Naive thymus-derived CD8-positive, alpha-beta T cell (primary cell): ENCODE measurements around the gene JCAD. TPM values are rescaled to one million over a fixed set of nuclear protein-coding genes. Genes with fewer than 3 reads are reported as not detected.

ENCODE experiments used
- ATAC-seq, 2 donors: fragments of 150-1000 bp; cut with Tn5 transposase in 1 of 2; sonication (Bioruptor Pico), chemical (Tn5 transposase) in 1 of 2; 1 replicate in 1 of 2; 2 replicates in 1 of 2; pipeline ENCODE4 v1.10.0; 2021; ENCODE audit warnings: mild to moderate bottlenecking in 2 of 2, moderate library complexity in 2 of 2
- POLR2A ChIA-PET: fragments of 350-600 bp; sonication (Branson Sonifier 250); formaldehyde crosslinking; loops from one replicate; lab custom pipeline; 2021; ENCODE audit warnings: antibody characterized with exemption; lab: Charles Lee
- DNase-seq, 10 donors: peaks; one replicate each; pipeline versions ENCODE4 v3.0.0 to v3.0.0-alpha.2; 2020 to 2022
- H3K27ac Mint-ChIP-seq, 10 donors: one replicate each; pipeline ENCODE4 v1.8.0; 2020 to 2022; ENCODE audit warnings: mild to moderate bottlenecking in 10 of 10, mixed read lengths in 10 of 10, moderate library complexity in 4 of 10, inconsistent platforms in 1 of 10
- H3K27me3 Mint-ChIP-seq, 5 donors: one replicate each; pipeline ENCODE4 v1.8.0; 2021 to 2022; ENCODE audit warnings: mixed read lengths in 5 of 5
- H3K36me3 Mint-ChIP-seq, 3 donors: one replicate each; pipeline ENCODE4 v1.8.0; 2020 to 2022; ENCODE audit warnings: mixed read lengths in 3 of 3, mild to moderate bottlenecking in 2 of 3, inconsistent platforms in 1 of 3
- H3K4me1 Mint-ChIP-seq, 4 donors: one replicate each; pipeline ENCODE4 v1.8.0; 2021 to 2022; ENCODE audit warnings: mixed read lengths in 4 of 4
- H3K4me3 Mint-ChIP-seq, 10 donors: one replicate each; pipeline ENCODE4 v1.8.0; 2020 to 2022; ENCODE audit warnings: mild to moderate bottlenecking in 10 of 10, mixed read lengths in 10 of 10, moderate library complexity in 6 of 10, inconsistent platforms in 1 of 10
- H3K9me3 Mint-ChIP-seq, 9 donors: one replicate each; pipeline ENCODE4 v1.8.0; 2020 to 2022; ENCODE audit warnings: mixed read lengths in 9 of 9, mild to moderate bottlenecking in 3 of 9, inconsistent platforms in 1 of 9, moderate library complexity in 1 of 9
- polyA plus RNA-seq, 3 donors: library from polyadenylated mRNA; unstranded; fragments of 300-500 nt; fragmentation: Illumina TruSeq; gene quantifications; one replicate each; pipeline ENCODE4 v1.2.3, GENCODE V29; 2021
- total RNA-seq, 8 experiments: library from RNA in 2 of 8; stranded (reverse) in 2 of 8; gene quantifications; one replicate each; pipeline ENCODE4 v1.2.3 and lab custom pipeline; 2021 to 2026

Gene JCAD
- total and polyA plus RNA-seq, 5 experiments from 2014 or later = not detected

- peaks cover 19 to 41% (median 32%) of the 10 kb centered on the region in 5 donors for H3K27me3 Mint-ChIP-seq
- H3K4me3 Mint-ChIP-seq = no peak overlapping the region
- POLR2A ChIA-PET = no interaction called here
- H3K36me3 Mint-ChIP-seq = no peaks in the 10 kb centered on the region
- ATAC-seq = no peak
- H3K4me1 Mint-ChIP-seq = no peaks in the 10 kb centered on the region
- DNase-seq = no peak
- no peak overlapping the region for H3K27ac Mint-ChIP-seq
- no peaks in the 10 kb centered on the region for H3K9me3 Mint-ChIP-seq
Measured at GRCh38 chr10:30068492-30069223, 9.3 kb upstream of the JCAD start.

- H3K4me3 Mint-ChIP-seq = no peak overlapping the region
- no peak for DNase-seq
- ATAC-seq = no peak
- H3K36me3 Mint-ChIP-seq = peaks cover 0 to 3% (median 0%) of the 10 kb centered on the region in 3 donors
- peaks cover 0 to 2% (median 0%) of the 10 kb centered on the region in 9 donors for H3K9me3 Mint-ChIP-seq
- POLR2A ChIA-PET = no interaction called here
- H3K27me3 Mint-ChIP-seq = peaks cover 38 to 71% (median 55%) of the 10 kb centered on the region in 5 donors
- peaks cover 4 to 8% (median 7%) of the 10 kb centered on the region in 4 donors for H3K4me1 Mint-ChIP-seq
- H3K27ac Mint-ChIP-seq = no peak overlapping the region
Measured at GRCh38 chr10:30063099-30063498, 3.7 kb upstream of the JCAD start.

GRCh38 chr10:30062582-30062981 is 3.2 kb upstream of the JCAD start:
- Mint-ChIP-seq H3K36me3 (peaks cover 0 to 3% (median 0%) of the 10 kb centered on the region in 3 donors), H3K27ac (no peak overlapping the region), H3K27me3 (peaks cover 43 to 76% (median 60%) of the 10 kb centered on the region in 5 donors), H3K4me1 (peaks cover 4 to 12% (median 9%) of the 10 kb centered on the region in 4 donors), H3K4me3 (no peak overlapping the region), H3K9me3 (peaks cover 0 to 2% (median 0%) of the 10 kb centered on the region in 9 donors)
- POLR2A ChIA-PET = no interaction called here
- ATAC-seq (no peak), DNase-seq (no peak)

GRCh38 chr10:30062090-30062489 is 2.7 kb upstream of the JCAD start:
- DNase-seq = no peak
- peaks cover 4 to 12% (median 9%) of the 10 kb centered on the region in 4 donors for H3K4me1 Mint-ChIP-seq
- no peak overlapping the region for H3K4me3 Mint-ChIP-seq
- peaks cover 0 to 3% (median 0%) of the 10 kb centered on the region in 3 donors for H3K36me3 Mint-ChIP-seq
- POLR2A ChIA-PET = no interaction called here
- peaks cover 0 to 2% (median 0%) of the 10 kb centered on the region in 9 donors for H3K9me3 Mint-ChIP-seq
- no peak for ATAC-seq
- H3K27ac Mint-ChIP-seq = no peak overlapping the region
- H3K27me3 Mint-ChIP-seq = peaks cover 45 to 81% (median 64%) of the 10 kb centered on the region in 5 donors

GRCh38 chr10:30058570-30059132 is 735 bp downstream of the JCAD start:
- H3K9me3 Mint-ChIP-seq = peaks cover 0 to 2% (median 0%) of the 10 kb centered on the region in 9 donors
- no peak overlapping the region for H3K27ac Mint-ChIP-seq
- H3K36me3 Mint-ChIP-seq = peaks cover 0 to 3% (median 0%) of the 10 kb centered on the region in 3 donors
- no peak for DNase-seq
- peak overlapping the region; percentile 29 to 78 (median 68) for H3K4me3 Mint-ChIP-seq
- ATAC-seq = peak in 1 of 2 donors; percentile 41
- peaks cover 45 to 79% (median 62%) of the 10 kb centered on the region in 5 donors for H3K27me3 Mint-ChIP-seq
- peaks cover 4 to 12% (median 9%) of the 10 kb centered on the region in 4 donors for H3K4me1 Mint-ChIP-seq
- POLR2A ChIA-PET = no interaction called here

GRCh38 chr10:30057894-30058556 is 1.4 kb downstream of the JCAD start:
- no peak for ATAC-seq
- POLR2A ChIA-PET = no interaction called here
- peaks cover 4 to 12% (median 9%) of the 10 kb centered on the region in 4 donors for H3K4me1 Mint-ChIP-seq
- H3K4me3 Mint-ChIP-seq = peak overlapping the region; percentile 29 to 78 (median 69)
- H3K27me3 Mint-ChIP-seq = peaks cover 41 to 74% (median 57%) of the 10 kb centered on the region in 5 donors
- no peak for DNase-seq
- H3K27ac Mint-ChIP-seq = no peak overlapping the region
- peaks cover 0 to 3% (median 0%) of the 10 kb centered on the region in 3 donors for H3K36me3 Mint-ChIP-seq
- H3K9me3 Mint-ChIP-seq = peaks cover 0 to 2% (median 0%) of the 10 kb centered on the region in 9 donors

GRCh38 chr10:30057421-30057841 is 2.0 kb downstream of the JCAD start:
- peaks cover 36 to 74% (median 56%) of the 10 kb centered on the region in 5 donors for H3K27me3 Mint-ChIP-seq
- DNase-seq (no peak), ATAC-seq (no peak)
- peaks cover 4 to 12% (median 9%) of the 10 kb centered on the region in 4 donors for H3K4me1 Mint-ChIP-seq
- H3K36me3 Mint-ChIP-seq = peaks cover 0 to 3% (median 0%) of the 10 kb centered on the region in 3 donors
- peaks cover 0 to 2% (median 0%) of the 10 kb centered on the region in 9 donors for H3K9me3 Mint-ChIP-seq
- H3K27ac Mint-ChIP-seq = peak overlapping the region in 1 of 10 donors; percentile 9
- POLR2A ChIA-PET = no interaction called here
- peak overlapping the region in 4 of 10 donors; percentile 52 to 78 (median 69) for H3K4me3 Mint-ChIP-seq

GRCh38 chr10:30056767-30057355 is 2.5 kb downstream of the JCAD start:
- peaks cover 6 to 12% (median 9%) of the 10 kb centered on the region in 4 donors for H3K4me1 Mint-ChIP-seq
- DNase-seq (no peak), ATAC-seq (no peak)
- POLR2A ChIA-PET = no interaction called here
- H3K4me3 Mint-ChIP-seq = peak overlapping the region in 2 of 10 donors; percentile 21 to 58
- H3K27ac Mint-ChIP-seq = no peak overlapping the region
- peaks cover 36 to 74% (median 56%) of the 10 kb centered on the region in 5 donors for H3K27me3 Mint-ChIP-seq
- peaks cover 0 to 3% (median 0%) of the 10 kb centered on the region in 3 donors for H3K36me3 Mint-ChIP-seq
- peaks cover 0 to 2% (median 0%) of the 10 kb centered on the region in 9 donors for H3K9me3 Mint-ChIP-seq

- no peak for ATAC-seq
- peaks cover 6 to 12% (median 9%) of the 10 kb centered on the region in 4 donors for H3K4me1 Mint-ChIP-seq
Measured at GRCh38 chr10:30056281-30056680, 3.1 kb downstream of the JCAD start.

GRCh38 chr10:30055226-30055662 is 4.1 kb downstream of the JCAD start:
- H3K27me3 Mint-ChIP-seq = peaks cover 40 to 74% (median 53%) of the 10 kb centered on the region in 5 donors
- no peak overlapping the region for H3K4me3 Mint-ChIP-seq
- POLR2A ChIA-PET = no interaction called here
- ATAC-seq = no peak
- H3K9me3 Mint-ChIP-seq = peaks cover 0 to 4% (median 0%) of the 10 kb centered on the region in 9 donors
- peaks cover 6 to 12% (median 9%) of the 10 kb centered on the region in 4 donors for H3K4me1 Mint-ChIP-seq
- H3K27ac Mint-ChIP-seq = no peak overlapping the region
- peaks cover 0 to 3% (median 0%) of the 10 kb centered on the region in 3 donors for H3K36me3 Mint-ChIP-seq
- DNase-seq = no peak

More at GRCh38 chr10:30056281-30056680, 3.1 kb downstream of the JCAD start:
- Mint-ChIP-seq H3K4me3 (no peak overlapping the region), H3K27me3 (peaks cover 34 to 74% (median 54%) of the 10 kb centered on the region in 5 donors), H3K36me3 (peaks cover 0 to 3% (median 0%) of the 10 kb centered on the region in 3 donors), H3K9me3 (peaks cover 0 to 2% (median 0%) of the 10 kb centered on the region in 9 donors), H3K27ac (no peak overlapping the region)
- DNase-seq = no peak
- POLR2A ChIA-PET = no interaction called here

GRCh38 chr10:30052062-30052461 is 7.3 kb downstream of the JCAD start:
- Mint-ChIP-seq H3K4me1 (peaks cover 17 to 21% (median 18%) of the 10 kb centered on the region in 4 donors), H3K9me3 (peaks cover 0 to 4% (median 0%) of the 10 kb centered on the region in 9 donors), H3K27ac (no peak overlapping the region), H3K27me3 (peaks cover 47 to 79% (median 63%) of the 10 kb centered on the region in 5 donors), H3K36me3 (peaks cover 0 to 4% (median 0%) of the 10 kb centered on the region in 3 donors), H3K4me3 (no peak overlapping the region)
- ATAC-seq (no peak), DNase-seq (no peak)
- POLR2A ChIA-PET = no interaction called here

- no peak for ATAC-seq
- peaks cover 0 to 4% (median 0%) of the 10 kb centered on the region in 3 donors for H3K36me3 Mint-ChIP-seq
Measured at GRCh38 chr10:30051220-30051619, 8.2 kb downstream of the JCAD start.

More at GRCh38 chr10:30051220-30051619, 8.2 kb downstream of the JCAD start:
- H3K4me3 Mint-ChIP-seq = no peak overlapping the region
- H3K9me3 Mint-ChIP-seq = peaks cover 0 to 4% (median 0%) of the 10 kb centered on the region in 9 donors
- H3K4me1 Mint-ChIP-seq = peaks cover 17 to 21% (median 19%) of the 10 kb centered on the region in 4 donors
- peaks cover 51 to 78% (median 62%) of the 10 kb centered on the region in 5 donors for H3K27me3 Mint-ChIP-seq
- DNase-seq = no peak
- POLR2A ChIA-PET = interaction anchor here (0.5 kb wide), 1 partner anchor 16 kb away, joined by 3 read pairs; no protein-coding TSS in a partner anchor
- no peak overlapping the region for H3K27ac Mint-ChIP-seq
